Measurements from ENCODE around the gene MRPS12.
"Not testable (repeated sequence)": the region's sequence is repeated elsewhere in the genome, so short reads cannot be mapped to it uniquely, and the experiment has no call there.

Gene MRPS12

DNA sequence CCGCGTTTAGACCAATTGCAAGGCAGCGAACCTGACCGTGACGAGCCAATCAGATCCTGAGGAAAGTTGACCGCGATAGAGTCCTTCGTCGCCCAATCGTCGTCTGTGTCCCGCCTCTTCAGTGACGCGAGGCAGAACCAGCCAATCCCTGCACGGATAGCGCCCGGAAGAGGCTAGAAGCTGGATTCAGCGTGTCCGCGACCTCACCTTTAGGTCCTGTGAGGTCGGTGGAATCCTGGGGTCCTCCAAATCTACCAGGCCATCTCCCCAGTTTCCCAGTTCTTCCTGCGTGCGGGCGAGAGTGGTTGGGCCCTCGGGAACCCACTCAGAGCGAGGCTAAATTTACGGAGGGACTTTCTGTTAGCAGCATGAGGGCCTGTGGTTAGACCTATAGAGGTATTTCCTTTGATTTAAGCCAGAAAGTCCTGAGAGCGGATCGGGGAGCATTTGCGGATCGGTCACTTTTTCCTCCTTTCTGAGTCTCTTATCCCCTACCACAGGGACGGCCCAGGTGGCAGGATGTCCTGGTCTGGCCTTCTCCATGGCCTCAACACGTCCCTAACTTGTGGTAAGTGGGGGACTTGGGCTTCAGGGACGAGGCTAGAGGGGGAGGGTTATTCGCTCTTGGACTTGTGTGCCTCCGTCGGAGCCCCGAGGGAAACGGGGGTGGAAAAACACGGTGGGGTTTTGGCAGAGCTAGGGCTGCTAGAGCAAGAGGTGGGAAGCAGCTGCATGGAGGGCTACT, at the start of gene MRPS12:
MRPS12 (plus strand) TSS at position 169 of the 745 bp plus-strand sequence; CDS start at position 520, 351 bp downstream.
- DNase-seq = peak in 45 of 56 donors; percentile 92 to 99 (median 98)

DNA sequence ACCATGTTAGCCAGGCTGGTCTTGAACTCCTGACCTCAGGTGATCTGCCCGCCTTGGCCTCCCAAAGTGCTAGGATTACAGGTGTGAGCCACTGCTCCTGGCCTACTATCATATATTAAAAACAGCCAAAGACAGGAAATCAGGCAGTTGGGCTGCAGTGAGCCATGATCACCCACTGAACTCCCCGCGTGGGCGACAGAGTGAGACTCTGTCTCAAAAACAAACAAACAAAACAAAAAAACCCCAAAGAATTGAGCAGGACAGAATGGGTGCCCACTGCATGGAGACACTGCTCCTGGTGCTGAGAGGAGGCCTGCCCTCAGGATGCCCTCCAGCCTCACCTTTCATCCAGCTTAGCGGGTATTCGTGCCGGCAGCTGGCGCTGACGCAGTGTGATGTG, 47.5 kb upstream of the MRPS12 start:
- DNase-seq = no peak

DNA sequence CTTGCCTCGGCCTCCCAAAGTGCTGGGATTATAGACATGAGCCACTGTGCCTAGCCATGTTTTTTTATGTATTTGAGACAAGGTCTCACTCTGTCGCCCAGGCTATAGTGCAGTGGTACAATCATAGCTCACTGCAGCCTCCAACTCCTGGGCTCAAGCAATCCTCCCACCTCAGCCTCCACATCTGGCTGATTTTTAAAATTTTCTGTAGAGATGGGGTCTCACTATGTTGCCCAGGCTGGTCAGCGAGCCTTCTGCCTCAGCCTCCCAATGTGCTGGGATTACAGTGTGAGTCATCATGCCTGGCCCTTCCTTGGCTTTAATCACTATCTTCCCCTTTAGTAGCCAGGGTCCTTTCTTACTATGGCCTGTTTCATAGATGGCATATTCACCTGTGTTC, 46.1 kb upstream of the MRPS12 start:
- DNase-seq = not testable (repeated sequence)

DNA sequence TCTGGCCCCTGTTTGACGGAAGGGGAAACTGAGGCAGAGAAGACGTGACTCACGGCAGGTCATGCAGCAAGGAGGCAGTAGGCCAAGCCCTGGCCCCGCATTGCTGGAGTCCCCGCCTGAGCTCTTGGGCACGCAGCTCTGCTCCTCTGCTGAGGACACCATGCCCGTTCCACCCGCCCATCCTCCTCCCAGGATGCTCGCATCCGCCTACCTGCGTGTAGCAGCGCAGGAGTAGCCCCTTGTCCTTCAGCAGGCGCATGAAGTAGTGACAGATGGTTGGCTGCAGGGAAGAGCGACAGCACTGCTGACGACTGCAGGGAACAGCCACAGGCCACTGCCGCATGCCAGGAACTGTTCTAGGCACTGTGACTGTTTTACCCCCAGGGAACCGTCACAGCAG, 41.9 kb upstream of the MRPS12 start:
- DNase-seq = peak in 1 of 56 donors; percentile 12

DNA sequence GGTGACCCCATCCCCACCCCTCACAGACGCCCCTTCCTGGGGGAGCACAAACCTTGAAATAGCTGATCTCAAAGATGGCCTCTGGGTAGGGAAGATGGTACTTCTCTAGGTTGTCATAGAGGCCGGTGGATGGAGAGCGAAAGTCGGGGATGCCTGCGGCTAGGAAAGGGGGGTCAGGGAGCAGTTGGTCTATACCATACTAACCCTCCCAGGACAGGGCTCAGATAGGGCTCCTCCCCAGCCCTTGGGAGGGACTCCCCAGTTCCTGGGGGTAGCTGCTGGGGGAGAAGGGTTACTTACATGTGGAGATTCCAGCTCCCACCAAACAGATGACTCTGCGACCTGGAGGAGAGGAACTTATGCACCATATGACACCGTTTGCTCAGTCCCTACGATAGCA, 40.9 kb upstream of the MRPS12 start:
- DNase-seq = no peak

DNA sequence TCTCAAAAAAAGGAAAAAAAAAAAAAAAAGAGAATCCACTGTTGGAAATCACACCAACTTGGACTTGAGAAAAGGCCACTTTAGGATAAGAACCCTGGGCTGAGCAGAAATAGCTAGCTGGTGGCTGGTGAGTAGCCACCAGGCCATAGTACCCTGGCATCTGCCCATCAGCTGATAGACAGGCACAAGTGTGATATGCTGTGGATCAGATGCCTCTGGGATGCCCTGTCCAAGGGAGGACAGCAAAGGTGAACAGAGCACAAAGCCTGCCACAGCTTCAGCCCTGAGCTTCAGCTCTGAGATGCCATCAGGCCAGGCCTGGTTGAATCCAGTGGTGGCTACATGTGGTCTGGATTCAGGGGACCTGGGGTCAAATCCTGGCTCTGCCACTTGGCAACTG, 40.1 kb upstream of the MRPS12 start:
- no peak for DNase-seq

DNA sequence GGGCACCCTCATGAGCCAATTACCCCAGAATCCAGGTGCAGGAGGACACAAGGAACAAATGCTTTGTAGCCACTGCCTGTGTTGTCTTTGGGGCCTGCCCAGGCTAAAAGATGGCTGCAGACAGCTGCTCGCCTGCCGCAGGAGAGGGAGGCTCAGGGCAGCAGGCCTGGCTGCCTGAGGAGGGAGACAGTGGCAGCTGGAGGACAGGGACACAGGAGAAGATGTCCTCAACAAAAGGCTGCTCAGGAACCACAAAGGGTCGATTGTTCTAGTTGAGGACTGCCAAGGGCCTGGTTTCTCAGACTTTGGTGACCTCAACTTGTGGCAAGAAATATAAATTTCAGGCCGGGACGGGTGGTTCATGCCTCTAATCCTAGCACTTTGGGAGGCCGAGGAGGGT, 39.0 kb upstream of the MRPS12 start:
- DNase-seq = peak in 38 of 56 donors; percentile 2 to 76 (median 39)

DNA sequence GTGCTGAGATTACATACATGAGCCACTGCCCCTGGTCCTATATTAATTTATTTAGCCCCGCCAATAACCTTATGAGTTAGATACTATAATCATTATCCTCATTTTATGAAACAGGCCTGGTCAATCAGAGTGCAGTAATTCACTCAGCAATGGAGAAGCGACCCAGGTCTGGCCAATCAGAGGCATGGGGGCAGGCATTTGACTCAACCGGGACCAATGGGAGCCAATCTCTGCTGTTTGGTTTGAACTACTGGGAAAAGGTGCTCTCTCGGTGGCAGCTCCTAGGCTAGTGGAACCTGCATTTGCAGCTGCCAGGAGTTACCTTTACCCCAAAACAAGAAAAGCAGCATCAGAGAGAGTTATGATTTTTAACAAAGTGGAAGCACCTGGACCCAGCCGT, 37.9 kb upstream of the MRPS12 start:
- DNase-seq = no peak

DNA sequence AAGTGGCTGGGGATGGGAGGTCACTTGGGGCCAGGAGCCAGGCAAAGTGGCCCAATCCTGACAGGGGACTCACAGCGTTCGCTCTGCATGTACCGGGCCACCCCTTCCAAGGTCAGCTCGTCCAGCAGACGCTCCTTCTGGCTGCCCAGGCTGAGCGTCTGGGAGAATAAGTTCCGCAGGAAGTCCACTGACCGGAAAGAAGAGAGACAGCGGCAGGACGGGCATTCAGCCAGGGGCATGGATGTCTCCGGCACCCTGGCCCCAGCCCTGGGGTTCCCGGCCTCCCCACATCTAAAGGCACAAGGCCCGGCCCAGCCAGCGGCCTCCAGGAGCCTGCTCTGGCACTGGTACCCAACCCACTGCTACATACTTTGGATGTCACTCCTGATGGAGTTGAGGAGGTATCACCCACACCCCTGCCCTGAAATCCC, 37.4 kb upstream of the MRPS12 start:
- peak in 2 of 56 donors; percentile 17 to 22 for DNase-seq

DNA sequence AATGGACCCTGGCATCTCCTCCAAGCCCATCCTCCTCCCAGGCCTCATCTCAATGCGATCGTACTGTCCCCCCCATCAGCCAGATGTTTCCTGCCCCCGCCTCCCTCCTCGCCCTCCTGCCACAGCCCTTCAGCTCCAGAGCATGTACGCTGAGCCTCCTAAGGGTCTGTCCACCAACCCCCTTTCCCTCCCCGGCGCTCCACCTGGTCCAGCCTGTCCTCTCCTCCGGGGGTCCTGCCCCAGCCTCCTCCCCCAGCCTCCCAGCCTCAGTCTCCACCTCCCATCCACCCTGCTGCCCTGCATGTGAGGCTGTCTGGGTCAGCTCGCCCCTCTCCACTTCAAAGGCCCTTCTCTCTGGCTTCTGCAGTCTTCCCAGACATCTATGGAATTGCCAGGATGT, 35.8 kb upstream of the MRPS12 start:
- no peak for DNase-seq

DNA sequence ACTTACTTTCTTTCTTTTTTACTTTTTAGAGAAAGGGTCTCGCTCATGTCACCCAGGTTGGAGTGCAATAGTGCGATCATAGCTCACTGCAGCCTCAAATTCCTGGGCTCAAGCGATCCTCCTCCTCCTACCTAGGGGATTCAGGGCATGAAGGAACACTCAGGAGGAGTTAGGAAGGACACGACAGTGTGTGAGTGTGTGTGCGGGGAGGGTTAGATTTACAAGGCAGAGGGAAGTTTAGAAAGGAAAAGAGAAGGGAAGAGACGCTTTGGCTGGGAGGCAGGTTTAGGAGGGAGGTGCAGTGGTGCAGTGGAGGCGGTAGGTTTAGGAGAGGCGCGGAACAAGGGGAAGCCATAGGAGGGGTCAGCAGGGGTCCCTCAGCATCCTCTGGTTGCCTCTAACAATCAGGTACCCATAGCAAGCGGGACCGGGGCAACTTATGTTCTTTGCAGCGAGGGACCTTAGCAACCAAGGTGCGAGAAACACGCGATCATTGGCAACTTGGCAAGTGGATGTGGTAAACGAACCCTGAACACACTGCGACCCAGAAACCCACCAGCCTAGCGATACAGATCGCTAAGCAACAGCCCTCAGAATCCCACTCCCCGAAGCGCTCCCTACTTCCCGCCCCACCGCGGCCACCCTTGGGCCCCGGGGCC, 31.8 kb upstream of the MRPS12 start:
- peak in 5 of 56 donors; percentile 24 to 62 (median 45) for DNase-seq

DNA sequence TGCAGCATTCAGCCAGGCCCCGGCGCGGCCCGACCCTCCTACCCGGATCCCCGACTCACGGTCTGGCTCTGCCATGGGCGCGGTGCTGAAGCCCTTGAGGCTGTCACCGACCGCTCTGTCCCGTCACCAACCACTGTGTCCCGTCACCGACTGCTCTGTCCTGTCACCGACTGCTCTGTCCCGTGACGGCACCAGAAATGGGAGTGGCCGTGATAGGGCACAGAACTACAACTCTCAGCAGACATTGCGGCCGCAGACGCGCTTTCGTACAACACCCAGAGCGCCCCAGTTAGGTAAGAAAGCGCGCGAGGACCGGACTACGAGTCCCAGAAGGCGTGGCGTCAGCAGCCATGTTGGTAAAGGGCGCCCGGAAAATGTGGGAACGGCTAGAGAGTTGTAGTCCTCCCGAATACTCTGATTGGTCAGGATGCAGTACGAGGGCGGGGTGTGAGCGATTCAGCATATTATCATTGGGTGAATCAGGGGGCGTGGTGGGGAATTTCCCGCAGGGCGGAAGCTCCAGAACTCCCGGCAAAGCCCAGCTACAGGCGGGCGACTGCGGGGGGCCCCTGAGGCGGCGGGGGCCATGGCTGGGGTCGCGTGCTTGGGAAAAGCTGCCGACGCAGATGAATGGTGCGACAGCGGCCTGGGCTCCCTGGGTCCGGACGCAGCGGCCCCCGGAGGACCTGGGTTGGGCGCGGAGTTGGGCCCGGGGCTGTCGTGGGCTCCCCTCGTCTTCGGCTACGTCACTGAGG, 31.1 kb upstream of the MRPS12 start, which contains the start of the genes NFKBIB and SIRT2:
NFKBIB (plus strand) TSS at position 523 of the 755 bp plus-strand sequence; CDS start at position 587, 64 bp downstream.
SIRT2 (minus strand) TSS at position 172 of the 755 bp plus-strand sequence; CDS start at position 75, 97 bp downstream.
- DNase-seq = peak; percentile 75 to 100 (median 100)

DNA sequence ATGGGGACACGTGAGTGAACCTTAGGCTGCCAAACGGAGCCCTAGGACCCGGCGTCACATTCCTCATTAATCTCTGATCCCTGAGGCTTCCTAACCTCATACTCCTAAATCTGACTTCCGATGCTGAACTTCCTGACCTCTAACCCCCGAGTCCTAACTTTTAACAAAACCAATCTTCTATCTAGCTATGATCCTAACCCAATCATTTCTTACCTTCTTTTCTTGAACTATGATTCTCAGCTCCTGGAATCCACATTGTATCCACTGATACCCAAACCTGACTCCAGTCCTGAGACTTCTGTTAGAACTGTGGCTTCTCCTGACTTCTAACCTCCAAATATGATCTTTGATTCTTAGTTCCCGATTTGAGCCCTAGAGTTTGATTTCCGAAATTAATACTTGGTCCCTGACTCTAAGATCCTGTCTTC, 30.5 kb upstream of the MRPS12 start:
- DNase-seq = peak in 1 of 56 donors; percentile 54

DNA sequence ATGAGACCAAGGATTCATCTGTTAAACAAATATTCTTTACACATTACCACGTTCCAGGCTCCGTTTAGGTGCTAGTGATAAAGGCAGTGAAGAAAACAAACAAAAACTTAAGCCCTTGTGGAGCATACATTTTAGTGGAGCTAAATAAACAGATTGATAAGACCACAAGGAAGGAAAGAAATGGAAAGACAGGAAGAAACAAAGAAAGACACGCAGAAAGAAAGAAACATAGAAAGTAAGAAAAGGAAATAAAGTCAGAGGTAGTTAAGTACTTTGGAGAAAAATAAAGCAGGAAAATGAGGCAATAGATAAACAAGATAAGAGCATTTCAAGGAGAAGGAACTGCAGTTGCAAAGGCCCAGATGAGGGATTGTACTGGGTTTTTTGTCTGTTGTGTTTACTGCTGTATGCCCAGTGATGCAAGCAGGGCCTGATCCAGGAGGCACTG, 30.0 kb upstream of the MRPS12 start:
- DNase-seq = no peak

DNA sequence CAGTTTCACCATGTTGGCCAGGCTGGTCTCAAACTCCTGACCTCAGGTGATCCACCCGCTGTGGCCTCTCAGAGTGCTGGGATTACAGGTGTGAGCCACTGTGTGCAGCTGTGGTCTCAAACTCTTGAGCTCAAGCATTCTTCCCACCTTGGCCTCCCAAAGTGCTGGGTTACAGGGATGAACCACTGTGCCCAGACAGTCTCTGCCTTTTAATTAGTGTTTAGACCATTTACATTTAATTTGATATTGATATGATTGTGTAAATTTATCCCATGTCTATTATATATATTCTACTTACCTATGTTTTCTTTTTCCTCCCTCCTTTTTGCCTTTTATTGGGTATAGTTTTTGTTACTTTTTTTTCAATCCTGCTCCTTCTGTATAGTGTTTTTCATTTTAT, 29.1 kb upstream of the MRPS12 start:
- DNase-seq = no peak

DNA sequence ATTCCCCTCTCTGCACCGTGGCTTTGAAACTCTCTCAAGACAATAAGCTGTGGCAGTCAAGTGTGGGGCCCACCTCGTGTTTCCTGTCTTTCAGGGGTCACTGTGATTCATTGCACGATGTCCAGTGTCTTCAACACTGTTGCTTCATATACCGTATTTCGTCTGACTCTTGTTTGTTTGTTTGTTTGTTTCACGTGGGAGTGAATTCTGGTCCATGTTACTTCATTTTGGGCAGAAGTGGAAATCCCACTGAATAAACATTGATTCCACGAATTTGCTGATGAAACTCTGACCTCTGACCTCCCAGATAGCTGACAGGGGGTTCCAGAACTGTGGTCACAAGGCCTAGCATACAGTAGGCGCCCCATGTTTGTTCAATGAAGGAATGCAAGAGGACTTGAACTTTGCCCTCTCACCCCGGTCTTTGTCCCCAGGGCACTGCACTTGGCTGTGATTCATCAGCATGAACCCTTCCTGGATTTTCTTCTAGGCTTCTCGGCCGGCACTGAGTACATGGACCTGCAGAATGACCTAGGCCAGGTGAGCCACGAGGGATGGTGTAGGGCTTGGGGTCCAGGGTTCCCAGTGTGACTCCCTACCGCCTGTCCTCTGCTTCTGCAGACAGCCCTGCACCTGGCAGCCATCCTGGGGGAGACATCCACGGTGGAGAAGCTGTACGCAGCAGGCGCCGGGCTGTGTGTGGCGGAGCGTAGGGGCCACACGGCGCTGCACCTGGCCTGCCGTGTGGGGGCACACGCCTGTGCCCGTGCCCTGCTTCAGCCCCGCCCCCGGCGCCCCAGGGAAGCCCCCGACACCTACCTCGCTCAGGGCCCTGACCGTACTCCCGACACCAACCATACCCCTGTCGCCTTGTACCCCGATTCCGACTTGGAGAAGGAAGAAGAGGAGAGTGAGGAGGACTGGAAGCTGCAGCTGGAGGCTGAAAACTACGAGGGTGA, 25.9 kb upstream of the MRPS12 start:
- no peak for DNase-seq

DNA sequence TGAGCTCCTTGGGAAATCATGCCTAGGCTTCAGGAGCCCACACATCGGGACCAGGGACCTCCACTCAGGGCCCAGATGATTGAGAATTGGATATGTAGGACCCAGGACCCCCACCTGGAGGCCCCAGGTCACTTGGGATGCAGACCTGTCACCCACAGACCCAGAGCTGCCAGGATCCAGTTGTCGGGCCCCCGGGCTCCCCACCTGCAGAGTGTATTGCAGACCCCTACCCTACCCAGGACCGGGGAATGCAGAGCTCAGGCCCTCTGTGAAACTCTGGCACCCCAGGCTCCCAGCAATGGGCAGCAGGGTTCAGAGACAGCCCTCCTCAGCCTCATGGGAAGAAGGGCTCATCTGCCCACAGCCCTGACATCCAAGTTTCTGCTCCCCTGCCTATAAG, 25.1 kb upstream of the MRPS12 start:
- DNase-seq = no peak

DNA sequence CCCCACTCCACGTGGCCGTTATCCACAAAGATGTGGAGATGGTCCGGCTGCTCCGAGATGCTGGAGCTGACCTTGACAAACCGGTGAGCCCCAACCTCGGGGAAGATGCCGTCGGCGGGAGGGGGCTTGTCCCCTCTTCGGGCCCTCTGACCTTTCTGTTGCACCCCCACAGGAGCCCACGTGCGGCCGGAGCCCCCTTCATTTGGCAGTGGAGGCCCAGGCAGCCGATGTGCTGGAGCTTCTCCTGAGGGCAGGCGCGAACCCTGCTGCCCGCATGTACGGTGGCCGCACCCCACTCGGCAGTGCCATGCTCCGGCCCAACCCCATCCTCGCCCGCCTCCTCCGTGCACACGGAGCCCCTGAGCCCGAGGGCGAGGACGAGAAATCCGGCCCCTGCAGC, 23.5 kb upstream of the MRPS12 start:
- no peak for DNase-seq

DNA sequence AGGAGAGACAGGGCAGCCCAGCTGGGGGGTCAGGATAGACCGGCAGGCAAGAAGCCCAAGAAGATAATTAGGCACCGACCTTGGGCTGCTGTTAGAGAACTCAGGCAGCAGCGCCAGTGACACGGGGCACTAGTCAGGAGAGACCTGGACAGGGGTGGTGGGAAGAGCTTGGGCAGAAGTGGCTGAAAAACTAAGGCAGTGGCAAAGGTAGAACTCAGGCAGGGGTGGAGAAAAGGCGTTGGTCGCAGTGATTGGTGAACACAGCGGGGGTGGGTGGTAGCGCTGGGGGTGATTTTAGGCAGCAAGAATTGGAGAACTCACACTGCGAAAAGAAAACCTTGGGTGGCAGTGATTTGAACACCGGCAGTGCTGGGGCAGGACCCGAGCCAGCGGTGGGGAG, 23.1 kb upstream of the MRPS12 start:
- no peak for DNase-seq

DNA sequence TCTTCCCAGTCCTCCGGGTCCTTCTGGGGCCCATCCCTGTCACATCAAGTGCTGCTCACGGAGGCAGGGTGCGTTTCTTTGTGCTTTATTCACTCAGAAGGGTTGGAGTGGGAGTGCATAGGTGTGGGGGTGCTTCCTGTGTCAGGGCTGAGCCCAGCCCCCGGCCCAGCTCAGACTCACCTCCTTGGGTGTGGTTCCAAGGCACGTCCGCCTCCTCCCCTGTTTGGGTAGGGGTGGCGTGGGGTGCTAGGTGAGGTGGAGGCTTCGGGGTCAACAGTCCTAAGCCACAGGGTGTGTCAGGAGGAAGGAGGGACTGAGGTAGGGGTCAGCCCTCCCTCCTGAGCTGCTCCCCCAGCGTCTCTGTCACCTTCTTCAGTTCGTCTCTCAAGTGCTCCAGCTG, 21.8 kb upstream of the MRPS12 start:
- no peak for DNase-seq

DNA sequence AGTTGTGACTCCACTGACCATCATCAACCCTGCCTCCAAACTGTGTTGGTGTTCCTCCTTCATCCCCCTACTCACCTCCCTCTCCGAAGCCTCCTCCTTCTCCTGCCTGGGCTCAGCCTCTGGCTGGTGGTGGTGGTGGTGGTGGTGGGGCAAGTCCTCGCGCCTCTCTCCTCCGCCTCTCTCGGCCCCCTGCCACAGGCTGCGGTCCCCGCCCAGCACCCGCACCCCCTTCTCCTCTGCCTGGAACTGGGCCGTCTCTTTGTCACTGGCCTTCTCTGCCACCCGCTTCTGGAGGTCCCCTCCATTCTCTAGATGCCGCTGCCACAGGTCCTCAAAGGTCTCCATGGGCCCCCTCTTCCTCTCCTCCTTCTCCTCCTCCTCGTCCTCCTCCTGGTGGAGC, 20.3 kb upstream of the MRPS12 start:
- DNase-seq = no peak

Measured in amygdala (tissue), 56 donors.